ENCODE measurements around the gene CLCN6.

DNA sequence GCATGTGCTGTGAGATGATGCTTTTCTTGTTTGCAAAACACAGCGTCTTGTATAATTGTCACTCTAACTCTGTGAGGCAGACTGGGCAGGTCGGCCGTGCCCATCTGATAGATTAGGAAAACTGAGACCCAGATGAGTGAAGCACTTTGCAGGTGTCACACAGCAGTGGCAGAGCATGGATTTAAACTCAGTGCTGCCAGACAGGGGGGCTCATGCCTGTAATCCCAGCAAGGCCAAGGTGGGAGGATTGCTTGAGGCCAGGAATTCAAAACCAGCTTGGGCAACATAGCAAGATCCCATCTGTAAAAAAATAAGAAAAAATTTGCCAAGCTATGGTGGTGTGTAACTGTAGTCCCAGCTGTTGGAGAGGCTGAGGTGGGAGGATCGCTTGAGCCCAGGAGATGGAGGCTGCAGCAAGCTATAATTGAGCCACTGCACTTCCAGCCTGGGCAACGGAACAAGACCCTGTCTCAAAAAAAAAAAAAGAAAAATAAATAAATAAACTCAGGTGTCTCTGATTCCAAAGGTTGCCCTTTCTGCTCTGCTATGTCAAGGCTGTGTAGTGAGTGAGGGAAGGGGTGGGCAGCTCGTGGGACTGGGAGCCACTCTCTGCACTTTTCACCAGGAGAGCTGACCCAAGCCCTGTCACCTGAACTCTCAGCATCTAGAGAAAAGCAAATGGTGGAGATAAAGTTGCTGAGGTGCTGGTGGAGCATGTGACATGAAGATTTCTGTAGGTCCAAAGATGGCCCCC lies 85.6 kb downstream of the CLCN6 start:
- TF ChIP-seq, protein P1, sequence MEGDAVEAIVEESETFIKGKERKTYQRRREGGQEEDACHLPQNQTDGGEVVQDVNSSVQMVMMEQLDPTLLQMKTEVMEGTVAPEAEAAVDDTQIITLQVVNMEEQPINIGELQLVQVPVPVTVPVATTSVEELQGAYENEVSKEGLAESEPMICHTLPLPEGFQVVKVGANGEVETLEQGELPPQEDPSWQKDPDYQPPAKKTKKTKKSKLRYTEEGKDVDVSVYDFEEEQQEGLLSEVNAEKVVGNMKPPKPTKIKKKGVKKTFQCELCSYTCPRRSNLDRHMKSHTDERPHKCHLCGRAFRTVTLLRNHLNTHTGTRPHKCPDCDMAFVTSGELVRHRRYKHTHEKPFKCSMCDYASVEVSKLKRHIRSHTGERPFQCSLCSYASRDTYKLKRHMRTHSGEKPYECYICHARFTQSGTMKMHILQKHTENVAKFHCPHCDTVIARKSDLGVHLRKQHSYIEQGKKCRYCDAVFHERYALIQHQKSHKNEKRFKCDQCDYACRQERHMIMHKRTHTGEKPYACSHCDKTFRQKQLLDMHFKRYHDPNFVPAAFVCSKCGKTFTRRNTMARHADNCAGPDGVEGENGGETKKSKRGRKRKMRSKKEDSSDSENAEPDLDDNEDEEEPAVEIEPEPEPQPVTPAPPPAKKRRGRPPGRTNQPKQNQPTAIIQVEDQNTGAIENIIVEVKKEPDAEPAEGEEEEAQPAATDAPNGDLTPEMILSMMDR (optimal IDR thresholded peaks at IDR 0.05 in 1 of 3, IDR thresholded peaks at IDR 0.05 in 1 of 3, conservative IDR thresholded peaks at IDR 0.05 in 1 of 3; ENCODE audit: extremely low read depth in 1 of 3, insufficient read depth in 2 of 3, low read length in 3 of 3), result no peak
- no peak for TF ChIP-seq EZH2 (IDR thresholded peaks at IDR 0.05; ENCODE audit: low read length)

Data from keratinocyte (primary cell).